Coronary artery (tissue), 2 donors: ENCODE measurements around the gene CHCHD5.
A peak's percentile ranks its signal among the peaks of the same experiment; 100 is the strongest.

Experiments used
- DNase-seq: peaks from one replicate; pipeline ENCODE4 v3.0.0-alpha.2; 2017; ENCODE audit warnings: low spot score
- H3K27ac ChIP-seq, 2 donors: fragments of 200-600 bp; sonication (generic); one replicate each; pipeline ENCODE4 v1.5.1; 2016 to 2019
- H3K4me3 ChIP-seq: fragments of 200-600 bp; sonication (generic); 2 replicates; pipeline ENCODE4 v1.5.1; 2016; ENCODE audit warnings: mild to moderate bottlenecking, moderate library complexity
- TF ChIP-seq, protein P1 (sequence below): fragments of 200-600 bp; sonication (generic); IDR thresholded peaks from one replicate; pipeline ENCODE4 v1.5.1; 2019; ENCODE audit warnings: antibody characterized with exemption

The CHCHD5 gene

DNA sequence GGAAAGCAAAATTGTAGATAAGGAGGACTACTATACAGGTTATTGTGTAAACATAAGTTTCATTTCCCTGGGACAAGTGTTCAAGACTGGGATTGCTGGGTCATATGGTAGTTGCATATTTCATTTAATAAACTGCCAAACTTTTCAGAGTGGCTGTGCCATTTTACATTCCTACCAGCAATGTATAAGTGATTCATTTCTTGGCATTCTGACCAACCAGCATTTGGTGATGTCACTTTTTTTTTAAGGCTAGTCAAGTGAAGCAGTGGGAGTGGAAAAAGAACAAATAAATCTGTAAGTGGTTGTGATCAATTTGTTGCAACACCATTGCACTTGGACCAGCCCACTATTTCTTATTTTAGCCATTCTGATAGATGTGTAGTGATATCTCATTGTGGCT is 5.2 kb upstream of the CHCHD5 start:
- H3K4me3 ChIP-seq: no peak overlapping the region
- no peak for DNase-seq
- no peak overlapping the region for H3K27ac ChIP-seq
- TF ChIP-seq, protein P1, sequence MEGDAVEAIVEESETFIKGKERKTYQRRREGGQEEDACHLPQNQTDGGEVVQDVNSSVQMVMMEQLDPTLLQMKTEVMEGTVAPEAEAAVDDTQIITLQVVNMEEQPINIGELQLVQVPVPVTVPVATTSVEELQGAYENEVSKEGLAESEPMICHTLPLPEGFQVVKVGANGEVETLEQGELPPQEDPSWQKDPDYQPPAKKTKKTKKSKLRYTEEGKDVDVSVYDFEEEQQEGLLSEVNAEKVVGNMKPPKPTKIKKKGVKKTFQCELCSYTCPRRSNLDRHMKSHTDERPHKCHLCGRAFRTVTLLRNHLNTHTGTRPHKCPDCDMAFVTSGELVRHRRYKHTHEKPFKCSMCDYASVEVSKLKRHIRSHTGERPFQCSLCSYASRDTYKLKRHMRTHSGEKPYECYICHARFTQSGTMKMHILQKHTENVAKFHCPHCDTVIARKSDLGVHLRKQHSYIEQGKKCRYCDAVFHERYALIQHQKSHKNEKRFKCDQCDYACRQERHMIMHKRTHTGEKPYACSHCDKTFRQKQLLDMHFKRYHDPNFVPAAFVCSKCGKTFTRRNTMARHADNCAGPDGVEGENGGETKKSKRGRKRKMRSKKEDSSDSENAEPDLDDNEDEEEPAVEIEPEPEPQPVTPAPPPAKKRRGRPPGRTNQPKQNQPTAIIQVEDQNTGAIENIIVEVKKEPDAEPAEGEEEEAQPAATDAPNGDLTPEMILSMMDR: no peak

DNA sequence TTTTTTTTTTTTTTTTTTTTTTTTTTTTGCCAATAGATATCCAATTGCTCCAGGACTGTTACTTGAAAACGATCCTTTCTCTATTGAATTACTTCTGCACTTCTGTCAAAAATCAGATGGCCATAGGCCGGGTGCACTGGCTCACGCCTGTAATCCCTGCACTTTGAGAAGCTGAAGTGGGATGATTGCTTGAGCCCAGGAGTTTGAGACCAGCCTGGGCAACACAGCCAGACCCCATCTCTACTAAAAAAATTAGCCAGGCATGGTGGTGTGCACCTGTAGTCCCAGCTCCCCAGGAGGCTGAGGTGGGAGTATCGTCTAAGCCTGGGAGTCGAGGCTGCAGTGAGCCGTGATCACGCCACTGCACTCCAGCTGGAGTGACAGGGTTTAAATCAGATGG is 4.3 kb upstream of the CHCHD5 start:
- H3K4me3 ChIP-seq: no peak overlapping the region
- TF ChIP-seq, protein P1: no peak

GRCh38 chr2:112582314-112582746 is 2.1 kb upstream of the CHCHD5 start:
- Histone ChIP-seq H3K4me3 (no peak overlapping the region), H3K27ac (no peak overlapping the region)
- DNase-seq: no peak
- TF ChIP-seq, protein P1: peak; percentile 42

More for the DNA sequence above, 4.3 kb upstream of the CHCHD5 start:
- no peak overlapping the region for H3K27ac ChIP-seq
- DNase-seq: no peak

GRCh38 chr2:112583497-112584133 is 794 bp upstream of the CHCHD5 start:
- no peak for DNase-seq
- TF ChIP-seq, protein P1: no peak
- H3K4me3 ChIP-seq: peak overlapping the region; percentile 76
- H3K27ac ChIP-seq: peak overlapping the region; percentile 74 to 98

DNA sequence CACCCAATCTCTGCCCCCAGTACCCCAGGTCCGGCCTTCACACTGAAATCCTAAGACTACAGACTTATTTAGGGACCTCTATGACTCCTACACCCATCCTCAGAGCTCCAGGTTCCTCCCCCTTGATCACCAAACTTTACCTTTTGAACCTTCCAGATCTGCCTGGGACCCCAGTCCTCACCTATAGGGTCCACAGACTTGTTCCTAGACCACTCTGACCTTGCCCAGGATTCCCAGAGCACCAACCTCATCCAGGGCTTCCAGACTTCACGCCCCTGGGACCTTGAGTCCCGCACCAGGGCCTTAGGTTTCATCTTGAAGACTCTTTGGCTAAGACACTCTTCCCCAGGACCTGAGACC is 462 bp downstream of the CHCHD5 start:
- Histone ChIP-seq H3K27ac (peak overlapping the region; percentile 74 to 98), H3K4me3 (peak overlapping the region; percentile 76)
- peak; percentile 77 for DNase-seq
- TF ChIP-seq, protein P1: no peak

DNA sequence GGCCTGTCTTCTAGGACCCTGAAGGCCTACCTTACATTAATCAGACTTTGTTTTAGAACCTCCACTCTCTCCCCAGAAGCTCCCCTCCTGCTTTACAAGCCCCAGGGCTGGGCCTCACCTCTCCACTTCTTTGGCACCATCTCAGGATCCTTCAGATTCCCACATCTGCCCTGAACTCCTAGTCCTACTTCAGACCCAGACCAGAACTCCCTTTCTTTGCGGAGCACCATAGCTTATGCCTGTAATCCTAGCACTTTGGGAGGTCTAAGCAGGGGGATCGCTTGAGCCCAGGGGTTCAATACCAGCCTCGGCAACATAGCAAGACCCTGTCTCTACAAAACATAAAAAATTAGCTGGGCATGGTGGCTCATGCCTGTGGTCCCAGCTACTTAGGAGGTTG is 991 bp downstream of the CHCHD5 start:
- Histone ChIP-seq H3K4me3 (peak overlapping the region; percentile 76), H3K27ac (peak overlapping the region in 1 of 2 donors; percentile 98)
- TF ChIP-seq, protein P1: no peak
- DNase-seq: no peak

- H3K27ac ChIP-seq: no peak overlapping the region
- TF ChIP-seq, protein P1: no peak
- no peak overlapping the region for H3K4me3 ChIP-seq
- no peak for DNase-seq
Measured at GRCh38 chr2:112585873-112586464, 1.6 kb downstream of the CHCHD5 start.
